Stimulated activated naive CD8-positive, alpha-beta T cell treated with anti-CD3 and anti-CD28 coated beads, Interleukin-15, Interleukin-2, amounts not matched to agents 100 U/mL and 50 U/mL, for 24 hours (primary cell): ENCODE measurements around the gene SUFU.
"Not testable (repeated sequence)": the region's sequence is repeated elsewhere in the genome, so short reads cannot be mapped to it uniquely, and the experiment has no call there.

Experiments
- ATAC-seq: fragments of 150-1000 bp; cut with Tn5 transposase; one replicate; pipeline ENCODE4 v1.10.0; 2021
- DNase-seq: peaks from one replicate; pipeline ENCODE4 v3.0.0; 2021

The SUFU gene

DNA sequence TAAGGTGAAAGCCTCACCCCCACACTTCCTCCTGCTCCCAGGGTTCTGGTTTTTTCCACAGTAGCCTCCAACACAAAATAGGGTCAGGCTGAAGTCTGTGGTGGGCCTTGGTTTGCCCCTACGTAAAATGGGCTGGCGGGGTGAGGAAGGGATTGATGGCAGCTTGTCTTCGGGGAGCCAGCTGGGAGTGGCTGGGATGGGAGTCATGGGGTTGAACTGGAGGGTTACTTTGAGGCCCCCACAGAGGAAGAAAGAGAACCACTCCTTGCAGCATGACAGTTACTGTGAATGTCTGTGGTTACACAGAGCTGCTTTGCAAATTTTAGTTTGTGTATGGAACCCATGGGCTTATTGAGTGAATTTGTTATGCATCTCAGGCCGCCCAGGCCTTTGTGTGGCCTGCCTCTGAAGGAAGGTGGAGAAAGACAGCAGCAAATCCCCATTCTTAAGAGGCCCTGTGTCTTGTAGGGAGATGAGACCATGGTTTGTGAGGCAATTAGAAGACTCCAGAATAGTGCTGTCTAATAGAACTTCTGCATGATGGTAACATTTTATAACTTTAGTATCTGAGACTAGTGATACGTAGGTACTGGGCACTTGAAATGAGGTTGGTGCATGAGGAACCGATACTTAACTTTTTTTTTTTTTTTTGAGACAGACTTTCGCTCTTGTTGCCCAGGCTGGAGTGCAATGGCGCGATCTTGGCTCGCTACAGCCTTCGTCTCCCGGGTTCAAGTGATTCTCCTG lies 148.6 kb downstream of the SUFU start:
- ATAC-seq, result peak; percentile 48
- DNase-seq, result peak; percentile 51

DNA sequence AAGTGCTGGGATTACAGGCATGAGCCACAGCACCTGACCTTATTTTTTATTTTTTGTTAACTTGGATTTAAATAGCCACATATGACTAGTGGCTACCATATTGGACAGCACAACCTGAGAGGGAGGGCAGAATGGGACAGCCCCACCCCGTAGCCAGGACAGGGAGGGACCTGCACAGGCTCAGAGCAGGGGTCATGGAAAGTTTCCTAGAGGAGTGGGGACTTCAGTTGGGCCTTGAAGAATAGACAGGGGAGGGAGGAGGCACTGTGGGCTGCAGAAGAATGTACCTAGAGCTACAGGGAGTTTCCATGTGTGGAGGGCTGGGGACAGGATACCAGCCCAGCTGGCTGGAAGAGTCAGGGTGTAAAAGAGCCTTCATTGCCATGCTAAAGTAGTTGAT lies 149.3 kb downstream of the SUFU start:
- ATAC-seq (no peak), DNase-seq (no peak)

DNA sequence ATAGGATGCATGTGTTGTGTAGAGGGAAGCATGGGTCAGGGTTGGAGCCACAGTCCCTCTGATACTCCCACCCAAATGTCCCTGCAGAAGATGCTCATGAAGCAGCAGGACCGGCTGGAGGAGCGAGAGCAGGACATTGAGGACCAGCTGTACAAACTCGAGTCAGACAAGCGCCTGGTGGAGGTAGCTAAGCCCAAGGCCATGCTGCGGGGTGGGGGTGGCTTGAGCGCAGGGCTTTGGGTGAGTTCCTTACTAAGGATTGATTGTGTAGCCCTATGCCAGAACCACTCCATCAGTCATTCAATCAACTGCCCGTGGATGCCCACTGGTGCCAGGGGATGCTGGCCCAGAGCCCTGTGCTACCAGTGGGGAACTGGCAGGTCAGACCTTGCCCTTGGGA lies 150.8 kb downstream of the SUFU start:
- DNase-seq (no peak), ATAC-seq (no peak)

DNA sequence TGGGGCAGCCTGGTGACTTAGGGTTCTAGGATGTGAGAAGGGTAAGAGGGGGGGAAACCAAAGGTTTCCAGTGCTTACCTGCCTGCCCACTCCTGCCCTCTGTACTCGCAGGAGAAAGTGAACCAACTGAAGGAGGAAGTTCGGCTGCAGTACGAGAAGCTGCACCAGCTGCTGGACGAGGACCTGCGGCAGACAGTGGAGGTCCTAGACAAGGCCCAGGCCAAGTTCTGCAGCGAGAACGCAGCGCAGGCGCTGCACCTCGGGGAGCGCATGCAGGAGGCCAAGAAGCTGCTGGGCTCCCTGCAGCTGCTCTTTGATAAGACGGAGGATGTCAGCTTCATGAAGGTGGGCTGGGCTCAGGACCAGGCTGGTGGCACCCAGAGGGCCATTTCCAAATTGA lies 151.2 kb downstream of the SUFU start:
- ATAC-seq (no peak), DNase-seq (no peak)

DNA sequence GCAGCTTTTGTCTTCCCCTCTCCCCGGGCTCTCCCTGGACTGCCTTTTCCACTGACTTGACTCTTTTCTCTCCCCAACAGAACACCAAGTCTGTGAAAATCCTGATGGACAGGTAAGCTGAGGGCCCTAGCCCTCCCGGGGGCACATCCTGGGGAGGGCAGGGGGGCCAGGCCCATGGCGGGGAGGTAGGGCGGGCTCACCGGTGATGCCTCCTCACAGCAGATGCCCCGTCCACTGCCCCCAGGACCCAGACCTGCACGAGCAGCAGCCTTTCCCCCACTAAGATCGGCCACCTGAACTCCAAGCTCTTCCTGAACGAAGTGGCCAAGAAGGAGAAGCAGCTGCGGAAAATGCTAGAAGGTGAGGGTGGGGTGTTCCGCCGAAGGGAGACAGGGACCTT lies 152.3 kb downstream of the SUFU start:
- DNase-seq (no peak), ATAC-seq (no peak)

DNA sequence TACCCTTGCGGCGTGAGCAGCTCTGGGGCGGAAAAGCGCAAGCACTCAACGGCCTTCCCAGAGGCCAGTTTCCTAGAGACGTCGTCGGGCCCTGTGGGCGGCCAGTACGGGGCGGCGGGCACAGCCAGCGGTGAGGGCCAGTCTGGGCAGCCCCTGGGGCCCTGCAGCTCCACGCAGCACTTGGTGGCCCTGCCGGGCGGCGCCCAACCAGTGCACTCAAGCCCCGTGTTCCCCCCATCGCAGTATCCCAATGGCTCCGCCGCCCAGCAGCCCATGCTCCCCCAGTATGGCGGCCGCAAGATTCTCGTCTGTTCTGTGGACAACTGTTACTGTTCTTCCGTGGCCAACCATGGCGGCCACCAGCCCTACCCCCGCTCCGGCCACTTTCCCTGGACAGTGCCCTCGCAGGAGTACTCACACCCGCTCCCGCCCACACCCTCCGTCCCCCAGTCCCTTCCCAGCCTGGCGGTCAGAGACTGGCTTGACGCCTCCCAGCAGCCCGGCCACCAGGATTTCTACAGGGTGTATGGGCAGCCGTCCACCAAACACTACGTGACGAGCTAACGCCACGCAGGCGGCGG lies 153.1 kb downstream of the SUFU start:
- ATAC-seq (no peak), DNase-seq (no peak)

DNA sequence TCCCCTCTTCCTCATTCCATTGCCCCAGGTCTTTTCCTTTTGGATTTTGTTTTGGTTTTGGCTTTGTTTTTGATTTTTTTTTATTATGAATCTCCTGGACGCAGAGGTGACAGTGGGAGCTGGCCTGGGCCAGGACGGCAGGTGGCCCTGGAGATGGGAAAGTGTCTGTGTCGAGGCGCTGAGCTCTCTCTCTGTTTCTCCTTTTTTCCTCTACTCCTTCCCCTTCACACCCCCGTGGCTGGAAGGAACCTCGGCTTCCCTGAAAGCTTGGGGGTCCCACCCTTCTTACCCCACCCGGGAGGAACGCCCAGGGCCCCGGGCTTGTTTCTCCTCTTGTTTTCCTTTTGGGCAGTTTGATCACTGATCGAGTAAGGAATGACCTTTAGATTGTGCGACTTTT lies 153.7 kb downstream of the SUFU start:
- no peak for DNase-seq
- ATAC-seq, result no peak

DNA sequence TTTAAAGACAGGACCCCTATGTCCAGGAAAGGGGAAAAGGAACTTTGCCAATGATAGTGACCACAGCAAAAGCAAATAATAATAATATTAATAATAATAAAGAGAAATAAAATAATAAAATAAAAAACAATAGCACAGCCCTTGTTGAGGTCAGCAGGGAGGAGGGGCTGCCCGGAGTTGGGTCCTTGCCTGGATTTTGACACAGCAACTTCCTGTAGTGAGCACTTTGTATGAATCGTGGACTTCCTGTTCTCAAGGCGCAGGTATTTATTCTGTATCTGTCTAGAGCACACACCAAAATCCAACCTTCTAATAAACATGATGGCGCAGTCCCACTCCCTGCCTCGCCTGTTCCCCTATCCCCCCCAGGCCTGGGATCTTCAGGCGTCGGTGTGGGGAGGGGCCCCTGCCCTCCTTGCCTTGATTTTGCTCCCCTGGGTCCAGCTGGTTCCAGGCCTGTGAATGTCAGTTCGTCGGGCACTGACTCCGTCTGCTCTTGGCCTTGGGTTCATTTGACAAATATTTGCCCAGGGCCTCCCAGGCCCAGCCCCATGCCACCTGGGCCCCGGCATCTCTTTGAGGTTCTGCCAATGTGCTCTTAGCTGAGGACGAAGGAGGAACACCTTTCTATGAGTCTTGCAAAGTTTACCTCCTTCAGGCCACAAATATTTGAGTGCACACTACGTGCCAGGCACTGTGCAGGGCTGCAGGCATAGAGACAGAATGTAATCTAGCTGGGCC lies 154.4 kb downstream of the SUFU start:
- DNase-seq (no peak), ATAC-seq (no peak)

DNA sequence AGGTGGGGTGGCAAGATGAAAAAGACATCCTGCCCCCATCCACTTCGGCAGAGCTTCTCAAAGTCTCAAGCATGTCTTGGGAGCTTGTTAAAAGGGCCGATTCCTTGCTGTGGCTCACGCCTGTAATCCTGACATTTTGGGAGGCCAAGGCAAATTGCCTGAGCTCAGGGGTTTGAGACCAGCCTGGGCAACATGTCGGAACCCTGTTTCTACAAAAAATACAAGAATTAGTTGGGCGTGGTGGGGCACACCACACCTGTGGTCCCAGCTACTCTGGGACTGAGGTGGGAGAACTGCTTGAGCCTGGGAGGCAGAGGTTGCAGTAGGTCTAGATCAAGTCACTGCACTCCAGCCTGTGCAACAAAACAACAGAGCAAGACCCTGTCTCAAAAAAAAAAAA lies 155.0 kb downstream of the SUFU start:
- ATAC-seq (no peak), DNase-seq (no peak)

DNA sequence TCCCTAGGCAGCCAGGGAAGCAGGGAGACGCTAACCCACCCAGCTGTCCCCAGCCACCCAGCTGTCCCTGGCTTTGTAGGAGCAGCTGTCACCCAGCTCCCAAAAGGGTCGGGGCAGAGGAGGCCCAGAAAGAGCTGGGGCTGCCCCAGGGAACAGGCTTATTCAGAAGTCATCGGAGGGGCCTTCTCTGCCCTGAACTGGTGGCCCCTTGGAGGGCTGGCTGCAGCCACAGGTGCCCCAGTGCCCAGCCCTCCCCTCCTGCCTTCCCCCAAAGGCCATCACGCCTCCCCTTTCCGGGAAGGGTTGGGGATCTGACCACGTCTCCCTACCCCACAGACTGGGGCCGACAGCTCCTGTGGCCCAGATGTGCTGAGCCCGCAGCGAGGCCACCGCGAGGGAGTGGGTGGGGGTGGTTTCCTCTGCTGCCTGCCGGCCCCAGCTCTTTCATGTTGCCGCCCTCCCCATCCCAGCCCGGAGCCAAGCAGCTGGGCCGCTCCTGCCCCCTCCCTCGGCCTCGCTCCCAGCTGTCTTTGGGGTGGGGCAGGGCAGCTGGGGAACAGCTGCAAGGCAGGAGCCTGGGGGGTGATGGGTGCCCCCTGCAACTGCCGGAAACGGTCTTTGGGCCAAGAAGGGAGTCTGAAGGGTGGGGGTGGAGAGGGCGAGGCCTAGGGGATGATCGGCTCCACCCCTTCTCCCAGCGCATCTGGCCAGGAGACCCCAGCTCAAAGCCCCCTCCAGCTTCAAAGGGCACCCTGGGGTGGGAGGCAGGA lies 157.3 kb downstream of the SUFU start:
- ATAC-seq (peak; percentile 88), DNase-seq (peak; percentile 87)

DNA sequence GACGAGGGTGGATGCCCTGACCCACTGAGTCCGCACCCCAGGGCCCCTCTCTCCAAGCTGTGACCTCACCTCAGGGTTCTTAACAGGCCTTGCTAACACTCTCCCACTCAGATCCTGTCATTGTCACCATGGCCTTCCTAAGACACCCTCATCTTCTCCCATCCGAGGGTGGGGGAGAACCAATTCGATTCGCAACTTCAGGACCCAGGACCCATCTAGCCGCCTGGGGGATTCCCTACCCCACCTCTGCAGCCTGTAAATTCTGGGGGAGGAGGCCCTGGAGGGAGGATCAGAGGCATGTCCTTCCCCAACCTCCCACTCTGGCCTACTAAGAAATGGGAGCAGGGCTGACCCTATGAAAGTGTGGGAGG lies 157.9 kb downstream of the SUFU start:
- peak; percentile 63 for ATAC-seq
- no peak for DNase-seq

DNA sequence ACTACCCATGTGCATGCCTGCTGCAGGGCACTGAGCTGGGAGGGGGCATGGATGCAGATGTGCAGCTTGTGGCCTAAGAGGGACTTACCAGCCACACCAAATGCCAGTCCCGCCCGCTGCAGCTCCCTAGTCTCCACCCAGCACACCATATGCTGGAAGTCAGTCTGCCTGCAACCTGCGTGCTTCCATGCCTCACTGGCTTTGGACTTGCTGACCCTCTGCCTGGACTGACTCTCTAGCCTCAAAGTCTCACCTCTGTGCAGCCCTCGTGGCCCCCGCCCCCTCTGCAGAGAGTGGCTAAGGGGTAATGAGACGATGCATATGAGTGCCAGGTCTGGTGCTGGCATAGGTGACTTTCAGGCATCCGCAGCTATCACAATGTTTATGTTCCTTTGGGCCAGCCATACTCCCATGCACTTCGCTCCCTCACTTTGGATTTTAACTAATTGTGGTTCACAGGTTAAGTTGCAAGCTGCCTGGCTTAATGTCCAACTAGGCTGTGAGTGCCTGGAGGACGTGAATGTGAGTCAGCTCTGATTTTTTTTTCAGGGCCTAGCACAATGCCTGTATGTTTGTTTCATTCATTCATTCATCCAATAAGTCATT lies 162.2 kb downstream of the SUFU start:
- ATAC-seq (no peak), DNase-seq (no peak)

DNA sequence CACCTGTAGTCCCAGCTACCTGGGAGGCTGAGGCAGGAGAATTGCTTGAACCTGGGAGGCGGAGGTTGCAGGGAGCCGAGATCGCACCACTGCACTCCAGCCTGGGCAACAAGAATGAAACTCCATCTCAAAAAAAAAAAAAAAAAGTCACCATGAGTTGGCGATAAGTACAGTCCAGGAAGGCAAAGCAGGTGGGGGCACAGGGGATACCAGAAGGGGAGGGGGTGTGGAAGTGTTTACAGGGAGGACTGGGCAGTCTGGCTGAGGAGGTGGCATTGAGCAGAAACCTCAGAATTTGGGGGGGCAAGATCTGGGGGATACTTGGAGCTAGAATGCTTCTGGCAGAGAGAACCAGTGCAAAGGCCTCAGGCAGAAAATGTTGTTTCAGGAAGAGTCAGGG lies 163.6 kb downstream of the SUFU start:
- DNase-seq, ATAC-seq: not testable (repeated sequence)

DNA sequence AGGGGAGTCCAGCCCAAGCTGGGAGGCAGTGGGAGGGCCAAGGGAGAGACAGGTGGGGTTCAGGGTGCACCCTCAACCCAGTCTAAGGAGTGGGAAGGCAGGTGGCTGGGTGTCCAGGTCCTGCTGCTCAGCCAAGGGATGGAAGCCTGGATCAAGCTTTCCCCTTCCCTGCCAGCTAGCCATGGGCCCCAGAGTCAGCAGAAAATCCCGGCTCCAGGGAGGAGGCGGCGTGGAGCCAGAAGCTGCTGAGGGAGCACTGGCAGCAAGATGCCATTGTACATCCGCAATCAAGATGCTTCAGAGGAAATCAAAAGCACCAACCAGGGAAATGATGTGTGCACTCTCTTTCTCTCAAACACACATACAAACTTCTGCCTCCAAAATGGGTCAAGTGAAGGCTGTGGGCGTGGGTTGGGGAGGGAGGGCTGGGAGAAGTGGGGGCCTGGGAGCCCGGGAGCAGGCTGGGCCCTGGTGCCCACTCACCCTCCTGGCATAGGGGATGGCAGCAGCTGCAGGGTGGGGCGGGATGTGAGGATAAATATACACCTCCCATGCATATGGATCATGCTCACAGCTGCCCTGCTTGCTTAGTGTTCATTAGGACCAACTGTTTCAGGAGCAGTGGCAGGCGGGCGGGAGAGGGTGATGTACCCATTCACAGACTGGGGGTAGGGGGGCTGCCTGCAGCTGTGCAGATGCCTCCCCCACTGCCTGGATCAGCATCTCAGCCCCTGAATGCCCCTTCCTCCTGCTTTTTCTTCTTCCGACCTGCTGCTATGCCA lies 164.7 kb downstream of the SUFU start:
- ATAC-seq (no peak), DNase-seq (no peak)

DNA sequence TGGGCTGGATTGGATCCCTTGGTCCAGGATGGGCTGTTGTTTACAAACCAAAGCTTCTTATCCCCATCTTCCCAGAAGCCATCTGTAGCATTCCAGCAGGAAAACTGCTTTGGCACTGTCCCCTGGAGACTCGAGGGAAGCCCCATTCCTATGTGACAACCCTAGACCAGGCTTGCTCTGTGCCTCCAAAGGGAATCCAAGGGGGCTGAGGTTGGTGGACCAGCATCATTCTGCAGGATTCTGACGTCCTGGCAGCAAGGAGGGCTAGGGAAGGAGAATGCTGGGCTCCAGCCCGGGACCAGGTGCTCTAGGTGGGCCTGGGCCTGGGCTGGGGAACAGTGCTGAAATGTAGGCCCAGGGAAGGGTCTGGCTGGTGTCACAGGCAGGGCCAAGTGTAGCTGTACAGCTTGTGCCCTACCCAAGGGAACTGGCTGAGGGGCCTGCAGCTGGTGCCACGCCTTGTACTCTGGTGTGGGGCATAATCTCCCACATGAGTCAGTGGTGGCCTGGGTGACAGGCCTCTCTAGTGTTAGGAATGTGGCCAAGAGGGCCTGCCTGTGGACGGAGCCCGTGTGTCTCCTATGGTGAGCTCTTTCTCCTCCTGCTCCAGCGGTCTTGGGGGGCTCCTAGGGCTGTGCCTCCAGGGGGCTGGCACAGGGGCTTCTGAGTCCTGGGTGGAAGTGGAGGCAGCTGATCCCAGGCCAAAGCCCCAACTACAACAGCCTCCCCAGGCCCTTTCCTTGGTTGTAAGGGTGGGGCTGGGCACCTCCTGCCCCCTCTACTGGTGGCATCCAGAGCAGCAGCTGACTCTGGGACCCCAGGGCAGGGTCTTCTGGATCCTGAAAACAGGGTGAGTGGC lies 165.7 kb downstream of the SUFU start:
- no peak for ATAC-seq

DNA sequence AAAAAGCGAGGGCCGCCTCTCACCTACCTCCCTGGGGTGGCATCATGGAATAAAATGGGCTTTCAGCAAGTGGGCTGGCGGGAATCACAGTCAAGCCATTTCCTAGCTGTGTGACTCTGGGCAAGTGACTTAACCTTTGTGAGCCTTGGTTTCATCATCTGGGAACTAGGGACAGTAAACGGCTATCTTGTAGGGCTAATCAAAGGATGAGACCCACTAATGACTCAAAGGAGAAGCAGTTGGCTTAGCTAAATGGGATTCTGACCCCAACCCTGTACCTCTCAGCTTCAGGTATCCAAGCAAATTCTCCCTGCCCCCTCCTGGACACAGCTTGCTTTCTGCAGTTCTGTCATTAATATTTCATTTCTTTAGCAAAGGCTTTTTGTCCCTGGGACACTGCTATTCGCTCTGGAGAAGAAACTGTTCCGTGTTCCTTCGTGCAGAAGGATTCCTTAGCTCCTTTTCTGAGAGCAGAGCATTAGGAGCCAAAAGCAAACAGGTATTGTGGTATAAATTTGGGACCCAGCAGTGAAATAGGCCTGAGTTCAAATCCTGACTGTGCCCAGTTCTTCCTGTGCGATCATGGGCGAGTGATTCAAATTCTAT lies 166.4 kb downstream of the SUFU start:
- no peak for DNase-seq
- no peak for ATAC-seq

More for the DNA sequence above, 165.7 kb downstream of the SUFU start:
- no peak for DNase-seq

DNA sequence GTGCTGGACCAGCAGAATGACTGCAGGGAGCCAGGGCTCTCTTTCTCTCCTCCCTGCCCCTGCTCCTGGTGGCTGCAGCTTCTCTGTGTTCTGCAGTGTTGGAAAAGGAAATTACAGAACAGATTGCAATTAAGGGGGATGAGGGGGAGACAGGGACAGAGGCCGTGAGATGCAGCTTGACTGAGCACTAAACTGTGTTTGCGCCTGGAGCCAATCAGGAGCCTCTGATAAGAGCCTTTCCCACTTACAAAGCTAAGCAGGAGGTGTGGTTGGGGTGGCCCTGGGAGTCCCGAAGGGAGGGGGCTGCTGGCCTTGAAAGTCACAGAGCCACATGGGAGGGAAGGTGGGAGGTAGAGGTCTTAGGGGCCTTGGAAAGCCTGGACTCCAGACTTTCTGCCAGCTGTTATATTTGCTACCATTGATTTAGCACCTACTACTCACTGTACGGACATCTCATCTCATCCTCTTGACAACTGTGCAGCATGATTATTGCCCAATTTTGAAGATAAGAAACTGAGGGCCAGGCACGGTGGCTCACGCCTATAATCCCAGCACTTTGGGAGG lies 167.2 kb downstream of the SUFU start:
- ATAC-seq (no peak), DNase-seq (no peak)

DNA sequence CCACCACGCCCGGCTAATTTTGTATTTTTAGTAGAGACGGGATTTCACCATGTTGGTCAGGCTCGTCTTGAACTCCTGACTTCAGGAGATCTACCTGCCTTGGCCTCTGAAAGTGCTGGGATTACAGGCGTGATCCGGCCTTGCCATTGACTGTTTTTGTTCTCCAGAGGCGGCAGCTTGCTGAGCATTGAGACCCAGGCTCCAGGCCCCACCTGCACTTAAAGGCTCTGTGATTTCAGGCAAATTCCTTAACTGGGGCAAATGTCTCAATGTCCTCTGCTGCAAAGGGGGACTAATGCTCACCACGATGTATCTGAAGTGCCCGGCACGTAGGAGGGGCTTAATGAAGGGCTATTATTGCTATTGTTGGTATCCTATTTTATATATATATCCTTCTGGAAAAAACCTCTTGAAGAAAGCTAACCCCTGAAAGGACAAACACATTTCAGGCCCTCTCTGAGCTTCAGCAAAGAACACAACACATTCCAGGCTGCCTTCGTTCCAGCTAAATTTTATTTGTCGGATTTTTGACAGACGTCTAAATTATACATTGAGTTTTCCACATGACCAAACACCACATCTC lies 169.6 kb downstream of the SUFU start:
- ATAC-seq (no peak), DNase-seq (no peak)

DNA sequence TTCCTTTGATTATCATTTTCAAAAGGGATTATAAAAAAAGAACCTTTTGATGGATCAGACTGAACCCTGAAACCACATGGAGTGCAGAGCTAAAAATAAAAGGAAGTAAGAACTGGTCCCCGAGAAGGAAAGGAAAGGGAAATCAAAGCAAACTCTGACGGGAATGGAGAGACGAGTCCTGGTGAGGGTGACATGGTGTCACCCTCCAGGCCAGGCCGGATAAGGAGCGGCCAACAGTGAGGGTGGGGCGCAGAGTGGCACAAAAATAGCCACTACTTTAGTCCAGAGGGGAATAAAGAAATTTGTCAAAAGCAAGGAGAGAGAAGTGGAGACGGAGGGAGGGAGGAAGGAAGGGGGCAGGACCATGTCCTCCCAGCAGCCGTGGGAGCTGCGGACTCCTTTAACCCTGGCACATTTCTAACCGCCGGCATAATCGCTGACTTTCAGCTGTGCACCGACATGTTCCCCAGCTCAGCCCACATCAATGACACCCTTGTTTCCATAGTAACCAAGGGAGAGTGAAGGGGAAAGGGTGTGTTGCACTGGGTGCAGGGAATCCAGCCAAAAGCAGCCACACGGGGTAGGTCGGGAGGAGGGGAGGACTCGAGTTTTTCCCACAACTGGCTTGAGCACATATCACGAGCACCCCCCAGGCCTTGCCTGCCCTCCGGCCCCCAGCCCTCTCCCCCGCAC lies 170.2 kb downstream of the SUFU start:
- peak; percentile 77 for DNase-seq

More for the DNA sequence above, 170.2 kb downstream of the SUFU start:
- peak; percentile 91 for ATAC-seq
